Vagina (tissue), 2 donors: ENCODE data around the gene NMRAL1.

Experiments
- POLR2A ChIP-seq, 2 donors: fragments of 450-650 bp; IDR thresholded peaks; one replicate each; pipeline ENCODE4 v1.6.1; 2017; ENCODE audit warnings: antibody characterized with exemption in 2 of 2, mild to moderate bottlenecking in 2 of 2, moderate library complexity in 2 of 2
- POLR2AphosphoS5 ChIP-seq, 2 donors: sonication (generic); formaldehyde crosslinking; IDR thresholded peaks; one replicate each; pipeline ENCODE4 v1.9.0; 2017; ENCODE audit warnings: antibody characterized with exemption in 2 of 2, mild to moderate bottlenecking in 2 of 2, low read depth in 1 of 2; ENCODE audit not compliant: insufficient read depth in 1 of 2
- TF ChIP-seq, protein P1 (sequence below), 3 experiments: fragments of 450-650 bp in 2 of 3; fragments of 200-600 bp in 1 of 3; sonication (generic) in 1 of 3; IDR thresholded peaks; one replicate each; pipeline ENCODE4 v1.5.1; 2017 to 2019; ENCODE audit warnings: antibody characterized with exemption in 3 of 3, mild to moderate bottlenecking in 2 of 3, moderate library complexity in 2 of 3

DNA sequence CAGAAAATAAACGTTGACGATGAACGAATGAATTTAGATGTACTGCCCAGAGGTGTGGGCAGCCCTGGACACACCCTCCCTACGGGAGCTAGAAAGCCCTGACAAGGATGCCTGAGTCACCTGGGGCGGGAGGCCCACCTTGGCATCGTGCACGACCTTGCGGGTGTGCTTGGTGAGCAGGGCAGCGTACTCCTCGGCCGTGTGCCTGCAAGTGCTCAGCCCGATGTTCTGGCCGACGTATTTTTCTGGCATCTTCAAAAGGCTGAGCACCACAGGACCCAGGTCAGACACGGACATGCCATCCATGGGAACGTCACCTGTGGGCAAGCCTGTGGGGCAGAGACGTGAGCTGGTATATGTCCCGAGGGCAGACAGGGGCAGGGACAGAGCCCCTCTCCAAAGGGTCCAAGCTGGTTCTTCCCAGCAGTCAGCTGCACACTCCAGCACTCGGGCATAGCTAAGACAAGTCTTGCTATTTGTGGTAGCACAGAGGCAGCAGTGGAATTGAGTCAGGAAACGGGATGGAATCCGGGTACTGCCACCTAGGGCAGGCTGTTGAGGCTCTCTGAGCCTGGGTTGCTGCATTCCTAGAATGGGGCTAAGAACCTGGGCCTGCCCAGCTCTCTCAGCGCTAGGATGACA lies 10.8 kb downstream of the NMRAL1 start:
- TF ChIP-seq, protein P1, sequence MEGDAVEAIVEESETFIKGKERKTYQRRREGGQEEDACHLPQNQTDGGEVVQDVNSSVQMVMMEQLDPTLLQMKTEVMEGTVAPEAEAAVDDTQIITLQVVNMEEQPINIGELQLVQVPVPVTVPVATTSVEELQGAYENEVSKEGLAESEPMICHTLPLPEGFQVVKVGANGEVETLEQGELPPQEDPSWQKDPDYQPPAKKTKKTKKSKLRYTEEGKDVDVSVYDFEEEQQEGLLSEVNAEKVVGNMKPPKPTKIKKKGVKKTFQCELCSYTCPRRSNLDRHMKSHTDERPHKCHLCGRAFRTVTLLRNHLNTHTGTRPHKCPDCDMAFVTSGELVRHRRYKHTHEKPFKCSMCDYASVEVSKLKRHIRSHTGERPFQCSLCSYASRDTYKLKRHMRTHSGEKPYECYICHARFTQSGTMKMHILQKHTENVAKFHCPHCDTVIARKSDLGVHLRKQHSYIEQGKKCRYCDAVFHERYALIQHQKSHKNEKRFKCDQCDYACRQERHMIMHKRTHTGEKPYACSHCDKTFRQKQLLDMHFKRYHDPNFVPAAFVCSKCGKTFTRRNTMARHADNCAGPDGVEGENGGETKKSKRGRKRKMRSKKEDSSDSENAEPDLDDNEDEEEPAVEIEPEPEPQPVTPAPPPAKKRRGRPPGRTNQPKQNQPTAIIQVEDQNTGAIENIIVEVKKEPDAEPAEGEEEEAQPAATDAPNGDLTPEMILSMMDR (IDR thresholded peaks at IDR 0.05) = no peak
- TF ChIP-seq POLR2AphosphoS5 (IDR thresholded peaks at IDR 0.05; ENCODE audit: insufficient read depth in 1 of 2, low read depth in 1 of 2) (no peak), POLR2A (IDR thresholded peaks at IDR 0.05) (no peak)
